Skin of body (tissue), 2 donors: ENCODE results near the gene FBN2. TPM values are rescaled to one million over a fixed set of nuclear protein-coding genes. Genes with fewer than 3 reads are reported as not detected.

Experiments
- DNase-seq: peaks from one replicate; lab custom pipeline; 2025; lab: John Stamatoyannopoulos, UW
- total RNA-seq: library from RNA; depleted of rRNA; stranded (reverse); fragments of >200 nt; gene quantifications from one replicate; pipeline ENCODE4 v1.2.3, GENCODE V29; 2014

Gene FBN2
- 88.3 TPM for total RNA-seq

- DNase-seq = no peak
Measured at GRCh38 chr5:128538000-128538249, at the start of gene FBN2. FBN2 (minus strand) TSS chr5:128538245; CDS start chr5:128537603, 642 bp downstream.

GRCh38 chr5:128587275-128587674 lies 49.2 kb upstream of the FBN2 start:
- no peak for DNase-seq

GRCh38 chr5:128586848-128587247 lies 48.8 kb upstream of the FBN2 start:
- DNase-seq = no peak

- DNase-seq = no peak
Measured at GRCh38 chr5:128579639-128580038, 41.6 kb upstream of the FBN2 start.

- DNase-seq = peak; percentile 73
Measured at GRCh38 chr5:128579093-128579492, 41.0 kb upstream of the FBN2 start.

- no peak for DNase-seq
Measured at GRCh38 chr5:128574041-128574440, 36.0 kb upstream of the FBN2 start.

GRCh38 chr5:128572930-128573319 lies 34.9 kb upstream of the FBN2 start:
- DNase-seq = peak; percentile 45

- peak; percentile 85 for DNase-seq
Measured at GRCh38 chr5:128572051-128572929, 34.2 kb upstream of the FBN2 start.

GRCh38 chr5:128566178-128566577 lies 28.1 kb upstream of the FBN2 start:
- no peak for DNase-seq

- DNase-seq = no peak
Measured at GRCh38 chr5:128559300-128560297, 21.6 kb upstream of the FBN2 start.

- DNase-seq = no peak
Measured at GRCh38 chr5:128553747-128554146, 15.7 kb upstream of the FBN2 start.

GRCh38 chr5:128551476-128551875 lies 13.4 kb upstream of the FBN2 start:
- no peak for DNase-seq

GRCh38 chr5:128549496-128549895 lies 11.5 kb upstream of the FBN2 start:
- DNase-seq = no peak

- no peak for DNase-seq
Measured at GRCh38 chr5:128546658-128547281, 8.7 kb upstream of the FBN2 start.

- DNase-seq = no peak
Measured at GRCh38 chr5:128541385-128541784, 3.3 kb upstream of the FBN2 start.

GRCh38 chr5:128539038-128539429 lies 989 bp upstream of the FBN2 start:
- no peak for DNase-seq

GRCh38 chr5:128538250-128539037 lies 399 bp upstream of the FBN2 start:
- peak; percentile 88 for DNase-seq

- DNase-seq = peak; percentile 5
Measured at GRCh38 chr5:128537221-128537999, 635 bp downstream of the FBN2 start.

- peak; percentile 19 for DNase-seq
Measured at GRCh38 chr5:128536254-128537220, 1.5 kb downstream of the FBN2 start.
